HCT116 (cell line): ENCODE data around the gene ATXN7L1.

Source experiments
- EZH2 ChIP-seq: fragments of 200-600 bp; sonication (generic); IDR thresholded peaks from 2 replicates; pipeline ENCODE4 v1.6.1; 2017; ENCODE audit warnings: antibody characterized with exemption, mixed run types
- SRF ChIP-seq: IDR thresholded peaks from 2 replicates; pipeline ENCODE4 v1.6.1; 2012; ENCODE audit warnings: low read depth
- YY1 ChIP-seq: IDR thresholded peaks from 2 replicates; pipeline ENCODE4 v1.6.1; 2011; ENCODE audit warnings: low read length, low read depth, moderate library complexity, mild to moderate bottlenecking; ENCODE audit not compliant: insufficient replicate concordance; ENCODE audit errors: extremely low read depth
- TF ChIP-seq, protein P1 (sequence below), 3 experiments: fragments of 200-600 bp in 1 of 3; sonication (generic) in 1 of 3; IDR thresholded peaks in 2 of 3; conservative IDR thresholded peaks in 1 of 3; 2 replicates each; pipeline ENCODE4 v1.5.1; 2012 to 2017; ENCODE audit warnings: low read depth in 2 of 3, low read length in 2 of 3, antibody characterized with exemption in 1 of 3, borderline replicate concordance in 1 of 3, control low read depth in 1 of 3, mild to moderate bottlenecking in 1 of 3, mixed read lengths in 1 of 3, mixed run types in 1 of 3, moderate library complexity in 1 of 3; ENCODE audit not compliant: insufficient read depth in 1 of 3
- TF ChIP-seq, protein P2 (sequence below): IDR thresholded peaks from 2 replicates; pipeline ENCODE4 v1.6.1; 2012
- TF ChIP-seq, protein P3 (sequence below): IDR thresholded peaks from 2 replicates; pipeline ENCODE4 v1.6.1; 2012; ENCODE audit warnings: low read depth

DNA sequence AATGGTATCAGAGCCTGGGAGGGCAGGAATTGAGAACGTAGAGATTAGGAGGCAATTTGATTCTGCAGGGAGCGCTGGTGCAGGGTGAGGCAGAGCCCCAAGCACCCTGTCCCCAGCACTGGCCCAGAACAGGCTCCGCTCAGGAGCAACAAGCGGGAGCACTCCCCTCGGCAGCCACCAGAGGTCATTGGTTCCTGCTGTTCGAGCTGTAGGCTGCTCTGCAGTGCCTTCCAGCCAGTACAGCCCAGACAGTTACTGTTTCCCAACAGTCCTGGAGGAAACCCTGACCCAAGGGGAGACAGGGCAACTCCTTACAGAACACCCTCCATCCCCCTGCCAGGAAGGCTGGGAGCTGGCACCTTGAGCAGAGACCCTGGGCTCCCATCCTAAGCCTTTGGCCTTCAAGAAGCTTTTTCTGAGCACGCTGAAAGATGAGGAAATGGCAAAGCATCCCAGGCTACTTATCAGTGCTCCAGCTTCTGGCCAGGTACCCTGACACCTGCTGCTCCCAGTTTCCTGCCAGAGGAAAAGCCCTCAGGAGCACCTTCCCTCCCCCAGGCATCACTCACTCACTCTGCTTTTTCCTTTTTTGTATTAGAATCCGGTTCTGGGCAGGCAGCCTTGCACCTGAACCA lies 223.9 kb downstream of the ATXN7L1 start:
- TF ChIP-seq, protein P1, sequence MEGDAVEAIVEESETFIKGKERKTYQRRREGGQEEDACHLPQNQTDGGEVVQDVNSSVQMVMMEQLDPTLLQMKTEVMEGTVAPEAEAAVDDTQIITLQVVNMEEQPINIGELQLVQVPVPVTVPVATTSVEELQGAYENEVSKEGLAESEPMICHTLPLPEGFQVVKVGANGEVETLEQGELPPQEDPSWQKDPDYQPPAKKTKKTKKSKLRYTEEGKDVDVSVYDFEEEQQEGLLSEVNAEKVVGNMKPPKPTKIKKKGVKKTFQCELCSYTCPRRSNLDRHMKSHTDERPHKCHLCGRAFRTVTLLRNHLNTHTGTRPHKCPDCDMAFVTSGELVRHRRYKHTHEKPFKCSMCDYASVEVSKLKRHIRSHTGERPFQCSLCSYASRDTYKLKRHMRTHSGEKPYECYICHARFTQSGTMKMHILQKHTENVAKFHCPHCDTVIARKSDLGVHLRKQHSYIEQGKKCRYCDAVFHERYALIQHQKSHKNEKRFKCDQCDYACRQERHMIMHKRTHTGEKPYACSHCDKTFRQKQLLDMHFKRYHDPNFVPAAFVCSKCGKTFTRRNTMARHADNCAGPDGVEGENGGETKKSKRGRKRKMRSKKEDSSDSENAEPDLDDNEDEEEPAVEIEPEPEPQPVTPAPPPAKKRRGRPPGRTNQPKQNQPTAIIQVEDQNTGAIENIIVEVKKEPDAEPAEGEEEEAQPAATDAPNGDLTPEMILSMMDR (IDR thresholded peaks at IDR 0.05 in 2 of 3, conservative IDR thresholded peaks at IDR 0.05 in 1 of 3; ENCODE audit: borderline replicate concordance in 1 of 3, insufficient read depth in 1 of 3, low read depth in 2 of 3, low read length in 2 of 3), result peak; percentile 65 to 88 (median 79); a peak in 5 of 6 replicates
- TF ChIP-seq YY1 (no peak), SRF (no peak), EZH2 (no peak)
- TF ChIP-seq, protein P2, sequence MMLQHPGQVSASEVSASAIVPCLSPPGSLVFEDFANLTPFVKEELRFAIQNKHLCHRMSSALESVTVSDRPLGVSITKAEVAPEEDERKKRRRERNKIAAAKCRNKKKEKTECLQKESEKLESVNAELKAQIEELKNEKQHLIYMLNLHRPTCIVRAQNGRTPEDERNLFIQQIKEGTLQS, result no peak
- TF ChIP-seq, protein P3, sequence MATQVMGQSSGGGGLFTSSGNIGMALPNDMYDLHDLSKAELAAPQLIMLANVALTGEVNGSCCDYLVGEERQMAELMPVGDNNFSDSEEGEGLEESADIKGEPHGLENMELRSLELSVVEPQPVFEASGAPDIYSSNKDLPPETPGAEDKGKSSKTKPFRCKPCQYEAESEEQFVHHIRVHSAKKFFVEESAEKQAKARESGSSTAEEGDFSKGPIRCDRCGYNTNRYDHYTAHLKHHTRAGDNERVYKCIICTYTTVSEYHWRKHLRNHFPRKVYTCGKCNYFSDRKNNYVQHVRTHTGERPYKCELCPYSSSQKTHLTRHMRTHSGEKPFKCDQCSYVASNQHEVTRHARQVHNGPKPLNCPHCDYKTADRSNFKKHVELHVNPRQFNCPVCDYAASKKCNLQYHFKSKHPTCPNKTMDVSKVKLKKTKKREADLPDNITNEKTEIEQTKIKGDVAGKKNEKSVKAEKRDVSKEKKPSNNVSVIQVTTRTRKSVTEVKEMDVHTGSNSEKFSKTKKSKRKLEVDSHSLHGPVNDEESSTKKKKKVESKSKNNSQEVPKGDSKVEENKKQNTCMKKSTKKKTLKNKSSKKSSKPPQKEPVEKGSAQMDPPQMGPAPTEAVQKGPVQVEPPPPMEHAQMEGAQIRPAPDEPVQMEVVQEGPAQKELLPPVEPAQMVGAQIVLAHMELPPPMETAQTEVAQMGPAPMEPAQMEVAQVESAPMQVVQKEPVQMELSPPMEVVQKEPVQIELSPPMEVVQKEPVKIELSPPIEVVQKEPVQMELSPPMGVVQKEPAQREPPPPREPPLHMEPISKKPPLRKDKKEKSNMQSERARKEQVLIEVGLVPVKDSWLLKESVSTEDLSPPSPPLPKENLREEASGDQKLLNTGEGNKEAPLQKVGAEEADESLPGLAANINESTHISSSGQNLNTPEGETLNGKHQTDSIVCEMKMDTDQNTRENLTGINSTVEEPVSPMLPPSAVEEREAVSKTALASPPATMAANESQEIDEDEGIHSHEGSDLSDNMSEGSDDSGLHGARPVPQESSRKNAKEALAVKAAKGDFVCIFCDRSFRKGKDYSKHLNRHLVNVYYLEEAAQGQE, result no peak
